Activated B cell treated with CpG ODN at 0.5 μM for 24 hours (primary cell): ENCODE data around the gene ACADM. TPM values are rescaled to one million over a fixed set of nuclear protein-coding genes. Genes with fewer than 3 reads are reported as not detected.
"Not testable (repeated sequence)": the region's sequence is repeated elsewhere in the genome, so short reads cannot be mapped to it uniquely, and the experiment has no call there.

Source experiments
- ATAC-seq: fragments of 200-7000 bp; cut with Tn5 transposase; one replicate; pipeline ENCODE4 v1.10.0; 2021; ENCODE audit warnings: low read depth, mild to moderate bottlenecking, moderate library complexity
- CTCF ChIA-PET: fragments of 350-600 bp; sonication (Branson Sonifier 250); formaldehyde crosslinking; loops from one replicate; lab custom pipeline; 2021; ENCODE audit warnings: antibody characterized with exemption; lab: Charles Lee
- POLR2A ChIA-PET: fragments of 350-600 bp; sonication (Branson Sonifier 250); formaldehyde crosslinking; loops from one replicate; lab custom pipeline; 2021; ENCODE audit warnings: antibody characterized with exemption; lab: Charles Lee
- DNase-seq: peaks from one replicate; pipeline ENCODE4 v3.0.0; 2022
- H3K27ac Mint-ChIP-seq: one replicate; pipeline ENCODE4 v1.8.0; 2020; ENCODE audit warnings: mixed read lengths
- H3K27me3 Mint-ChIP-seq: one replicate; pipeline ENCODE4 v1.8.0; 2021; ENCODE audit warnings: mixed read lengths
- H3K36me3 Mint-ChIP-seq: one replicate; pipeline ENCODE4 v1.8.0; 2021; ENCODE audit warnings: low read depth, mixed read lengths
- H3K4me1 Mint-ChIP-seq: one replicate; pipeline ENCODE4 v1.8.0; 2021; ENCODE audit warnings: mixed read lengths
- H3K4me3 Mint-ChIP-seq: one replicate; pipeline ENCODE4 v1.8.0; 2020; ENCODE audit warnings: mild to moderate bottlenecking, mixed read lengths
- H3K9me3 Mint-ChIP-seq: one replicate; pipeline ENCODE4 v1.8.0; 2020; ENCODE audit warnings: mixed read lengths
- intact Hi-C: fragments of 100-400 bp; cut with micrococcal nuclease; formaldehyde crosslinking; loops from one replicate; pipeline ENCODE4 v1.15.1; 2024
- total RNA-seq: library from RNA; stranded (reverse); gene quantifications from 2 replicates; pipeline ENCODE4 v1.2.3, GENCODE V29; 2022
- TF ChIP-seq, protein P1 (sequence below): fragments of 200-600 bp; IDR thresholded peaks from one replicate; pipeline ENCODE4 v1.8.0; 2022; ENCODE audit warnings: antibody characterized with exemption, mild to moderate bottlenecking

The ACADM gene
- total RNA-seq, 1 donor from 2014 or later, result 49.4 TPM

DNA sequence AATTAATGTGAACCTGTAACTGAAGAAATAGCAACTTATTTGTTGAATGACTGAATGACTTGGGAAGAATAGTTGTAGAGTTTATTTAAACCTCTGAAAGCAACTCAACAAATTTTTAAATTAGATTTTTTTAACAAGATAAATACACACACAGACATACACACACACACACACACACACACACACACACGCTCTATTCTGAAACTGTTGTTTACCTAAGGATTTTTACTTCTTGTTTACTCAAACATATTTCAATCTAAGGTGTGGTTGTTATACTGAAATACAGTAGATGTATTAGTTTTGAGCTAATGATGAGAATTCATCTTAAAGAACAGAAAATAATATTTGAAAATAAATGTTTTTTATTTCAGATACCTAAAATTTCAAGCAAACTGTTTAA, 11.5 kb downstream of the ACADM start:
- ChIA-PET POLR2A (no interaction called here), CTCF (no interaction called here)
- DNase-seq, result no peak
- no peak for ATAC-seq
- H3K36me3 Mint-ChIP-seq, result peaks cover 58% of the 10 kb centered on the region
- no peaks in the 10 kb centered on the region for H3K27me3 Mint-ChIP-seq
- H3K27ac Mint-ChIP-seq, result no peak overlapping the region
- TF ChIP-seq, protein P1, sequence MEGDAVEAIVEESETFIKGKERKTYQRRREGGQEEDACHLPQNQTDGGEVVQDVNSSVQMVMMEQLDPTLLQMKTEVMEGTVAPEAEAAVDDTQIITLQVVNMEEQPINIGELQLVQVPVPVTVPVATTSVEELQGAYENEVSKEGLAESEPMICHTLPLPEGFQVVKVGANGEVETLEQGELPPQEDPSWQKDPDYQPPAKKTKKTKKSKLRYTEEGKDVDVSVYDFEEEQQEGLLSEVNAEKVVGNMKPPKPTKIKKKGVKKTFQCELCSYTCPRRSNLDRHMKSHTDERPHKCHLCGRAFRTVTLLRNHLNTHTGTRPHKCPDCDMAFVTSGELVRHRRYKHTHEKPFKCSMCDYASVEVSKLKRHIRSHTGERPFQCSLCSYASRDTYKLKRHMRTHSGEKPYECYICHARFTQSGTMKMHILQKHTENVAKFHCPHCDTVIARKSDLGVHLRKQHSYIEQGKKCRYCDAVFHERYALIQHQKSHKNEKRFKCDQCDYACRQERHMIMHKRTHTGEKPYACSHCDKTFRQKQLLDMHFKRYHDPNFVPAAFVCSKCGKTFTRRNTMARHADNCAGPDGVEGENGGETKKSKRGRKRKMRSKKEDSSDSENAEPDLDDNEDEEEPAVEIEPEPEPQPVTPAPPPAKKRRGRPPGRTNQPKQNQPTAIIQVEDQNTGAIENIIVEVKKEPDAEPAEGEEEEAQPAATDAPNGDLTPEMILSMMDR, result no peak
- no peak overlapping the region for H3K4me3 Mint-ChIP-seq
- H3K4me1 Mint-ChIP-seq, result peaks cover 2% of the 10 kb centered on the region
- H3K9me3 Mint-ChIP-seq, result no peaks in the 10 kb centered on the region
- intact Hi-C loops, result no loop called here

DNA sequence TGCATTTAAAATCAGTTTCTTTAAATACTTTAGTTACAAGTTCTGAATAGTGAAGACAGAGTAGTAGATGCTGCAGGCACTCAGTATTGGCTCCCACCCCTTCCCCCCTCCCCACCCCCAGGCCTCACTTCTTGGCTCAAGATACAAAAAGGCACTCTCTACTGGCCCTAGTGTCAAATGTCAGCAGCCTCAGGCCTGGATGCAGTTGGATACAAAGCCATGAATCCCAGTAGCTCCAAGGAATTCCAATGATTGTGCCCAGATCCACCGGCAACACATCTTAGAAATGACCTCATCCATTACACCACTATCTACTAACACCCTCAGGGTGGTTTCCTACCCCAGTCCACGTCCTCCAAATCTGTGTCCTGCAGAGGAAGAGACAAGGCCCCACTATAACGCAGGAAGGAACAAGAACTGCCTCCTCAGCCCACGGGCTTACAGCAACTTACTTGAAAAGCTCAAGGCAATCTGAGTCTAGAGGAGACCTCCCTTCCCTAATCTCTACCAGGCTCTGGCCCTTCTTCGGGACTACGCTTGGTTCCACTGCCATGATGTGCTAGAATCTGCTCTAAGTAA, 17.6 kb downstream of the ACADM start:
- H3K36me3 Mint-ChIP-seq, result peaks cover 66% of the 10 kb centered on the region
- no peaks in the 10 kb centered on the region for H3K9me3 Mint-ChIP-seq
- ATAC-seq (no peak), DNase-seq (no peak)
- POLR2A ChIA-PET, result interaction anchor here (0.6 kb wide), 1 partner anchor 13 kb away, joined by 4 read pairs; no protein-coding TSS in a partner anchor
- peaks cover 11% of the 10 kb centered on the region for H3K4me1 Mint-ChIP-seq
- intact Hi-C loops, result no loop called here
- TF ChIP-seq, protein P1, result no peak
- H3K27ac Mint-ChIP-seq, result no peak overlapping the region
- CTCF ChIA-PET, result no interaction called here
- no peaks in the 10 kb centered on the region for H3K27me3 Mint-ChIP-seq
- H3K4me3 Mint-ChIP-seq, result no peak overlapping the region

DNA sequence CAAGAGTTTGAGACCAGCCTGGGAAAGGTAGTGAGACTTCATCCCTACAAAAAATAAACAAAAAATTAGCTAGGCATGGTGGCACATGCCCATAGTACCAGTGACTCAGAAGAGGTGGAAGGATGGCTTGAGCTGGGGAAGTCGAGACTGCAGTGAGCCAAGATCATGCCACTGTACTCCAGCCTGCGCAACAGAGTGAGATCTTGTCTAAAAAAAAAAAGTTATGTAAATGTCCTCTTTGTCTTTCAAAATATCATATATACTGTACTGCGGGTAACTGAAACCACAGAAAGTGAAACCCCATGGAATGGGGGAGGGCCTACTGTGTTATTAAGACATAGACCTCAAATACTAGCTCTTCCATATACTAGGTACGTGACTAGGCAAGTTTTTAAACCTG, 20.8 kb downstream of the ACADM start:
- TF ChIP-seq, protein P1, result no peak
- no peak for DNase-seq
- H3K27me3 Mint-ChIP-seq, result no peaks in the 10 kb centered on the region
- CTCF ChIA-PET, result no interaction called here
- intact Hi-C loops, result loop anchor here (2.0 kb wide), 1 partner anchor 20 kb away; the partner anchor contains the start of gene ACADM
- POLR2A ChIA-PET, result interaction anchor here (1.2 to 2.2 kb wide), 2 partner anchors 40 to 41 kb away, joined by 4 to 10 read pairs; partner anchors contain the start of gene RABGGTB
- H3K27ac Mint-ChIP-seq, result no peak overlapping the region
- H3K4me3 Mint-ChIP-seq, result no peak overlapping the region
- peaks cover 61% of the 10 kb centered on the region for H3K36me3 Mint-ChIP-seq
- no peaks in the 10 kb centered on the region for H3K9me3 Mint-ChIP-seq
- peaks cover 11% of the 10 kb centered on the region for H3K4me1 Mint-ChIP-seq
- peak; percentile 75 for ATAC-seq

DNA sequence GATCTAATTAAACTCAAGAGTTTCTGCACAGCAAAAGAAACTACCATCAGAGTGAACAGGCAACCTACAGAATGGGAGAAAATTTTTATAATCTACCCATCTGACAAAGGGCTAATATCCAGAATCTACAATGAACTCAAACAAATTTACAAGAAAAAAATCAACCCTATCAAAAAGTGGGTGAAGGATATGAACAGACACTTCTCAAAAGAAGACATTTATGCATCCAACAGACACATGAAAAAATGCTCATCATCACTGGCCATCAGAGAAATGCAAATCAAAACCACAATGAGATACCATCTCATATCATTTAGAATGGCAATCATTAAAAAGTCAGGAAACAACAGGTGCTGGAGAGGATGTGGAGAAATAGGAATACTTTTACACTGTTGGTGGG, 32.7 kb downstream of the ACADM start:
- H3K9me3 Mint-ChIP-seq, DNase-seq, intact Hi-C loops, CTCF ChIA-PET, H3K27me3 Mint-ChIP-seq, POLR2A ChIA-PET, H3K4me3 Mint-ChIP-seq, ATAC-seq, H3K27ac Mint-ChIP-seq, H3K4me1 Mint-ChIP-seq: not testable (repeated sequence)
- H3K36me3 Mint-ChIP-seq, result peaks cover 64% of the 10 kb centered on the region

DNA sequence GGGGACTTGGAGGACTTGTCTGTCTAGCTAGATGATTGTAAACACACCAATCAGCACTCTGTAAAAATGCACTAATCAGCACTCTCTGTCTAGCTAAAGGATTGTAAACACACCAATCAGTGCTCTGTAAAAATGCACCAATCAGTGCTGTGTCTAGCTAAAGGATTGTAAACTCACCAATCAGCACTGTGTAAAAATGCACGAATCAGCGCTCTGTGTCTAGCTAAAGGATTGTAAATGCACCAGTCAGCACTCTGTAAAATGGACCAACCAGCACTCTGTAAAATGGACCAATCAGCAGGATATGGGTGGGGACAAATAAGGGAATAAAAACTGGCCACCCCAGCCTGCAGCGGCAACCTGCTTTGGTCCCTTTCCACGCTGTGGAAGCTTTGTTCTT, 34.0 kb downstream of the ACADM start:
- H3K9me3 Mint-ChIP-seq, ATAC-seq, intact Hi-C loops, CTCF ChIA-PET, H3K27ac Mint-ChIP-seq, H3K4me3 Mint-ChIP-seq, POLR2A ChIA-PET, H3K4me1 Mint-ChIP-seq, DNase-seq, H3K27me3 Mint-ChIP-seq: not testable (repeated sequence)
- peaks cover 55% of the 10 kb centered on the region for H3K36me3 Mint-ChIP-seq

DNA sequence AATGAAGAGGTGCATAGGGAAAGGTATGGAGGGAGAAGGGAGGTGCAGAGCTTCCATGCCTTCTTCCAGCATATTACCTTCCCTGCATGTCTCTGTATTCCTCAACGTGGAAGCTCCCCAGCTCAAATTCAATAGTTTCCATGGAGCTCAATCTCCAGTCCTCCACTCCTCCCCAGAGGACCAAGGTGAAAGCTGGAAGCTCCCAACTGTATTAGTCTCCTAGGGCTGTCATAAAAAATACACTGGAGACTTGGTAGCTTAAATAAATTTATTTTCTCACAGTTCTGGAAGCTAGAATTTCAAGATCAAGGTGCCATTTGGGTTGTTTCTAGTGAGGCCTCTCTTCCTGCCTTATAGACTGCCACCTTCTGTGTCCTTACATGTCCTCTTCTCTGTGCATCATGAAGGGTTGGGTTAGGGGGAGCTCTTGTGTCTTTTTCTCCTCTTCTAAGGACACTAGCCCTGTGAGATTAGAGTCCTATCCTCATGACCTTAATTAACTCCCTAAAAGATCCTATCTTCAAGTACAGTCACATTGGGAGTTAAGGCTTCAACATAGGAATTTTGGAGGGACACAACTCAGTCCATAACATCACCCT, 39.6 kb downstream of the ACADM start:
- Mint-ChIP-seq H3K4me1 (no peaks in the 10 kb centered on the region), H3K27ac (no peak overlapping the region), H3K9me3 (no peaks in the 10 kb centered on the region), H3K36me3 (peaks cover 20% of the 10 kb centered on the region), H3K4me3 (no peak overlapping the region), H3K27me3 (no peaks in the 10 kb centered on the region)
- no peak for DNase-seq
- ChIA-PET CTCF (no interaction called here), POLR2A (interaction anchor here (1.0 kb wide), 1 partner anchor 22 kb away, joined by 3 read pairs; the partner anchor contains the start of gene RABGGTB)
- intact Hi-C loops, result loop anchor here (2.0 kb wide), 1 partner anchor 15 kb away; no protein-coding TSS in a partner anchor
- ATAC-seq, result no peak
- TF ChIP-seq, protein P1, result no peak
